Cerebellar cortex (tissue), 1 donor: ENCODE measurements around the gene AP3D1.
A peak's percentile ranks its signal among the peaks of the same experiment; 100 is the strongest.

Source experiments
- DNase-seq: peaks from one replicate; pipeline ENCODE4 v3.0.0-alpha.2; 2015; ENCODE audit warnings: low spot score

AP3D1 gene

GRCh38 chr19:2061495-2062388 lies 89.6 kb downstream of the AP3D1 start:
- DNase-seq, result peak; percentile 99

- DNase-seq, result peak; percentile 81
Measured at GRCh38 chr19:2060884-2061494, 90.4 kb downstream of the AP3D1 start.

GRCh38 chr19:2059422-2060201 lies 91.8 kb downstream of the AP3D1 start:
- no peak for DNase-seq

GRCh38 chr19:2058570-2059421 lies 92.6 kb downstream of the AP3D1 start:
- DNase-seq, result no peak

- no peak for DNase-seq
Measured at GRCh38 chr19:2057484-2058469, 93.6 kb downstream of the AP3D1 start.

GRCh38 chr19:2056837-2057192 lies 94.6 kb downstream of the AP3D1 start:
- DNase-seq, result no peak

- DNase-seq, result peak; percentile 74
Measured at GRCh38 chr19:2055931-2056836, 95.2 kb downstream of the AP3D1 start.

- no peak for DNase-seq
Measured at GRCh38 chr19:2054763-2055162, 96.6 kb downstream of the AP3D1 start.

- no peak for DNase-seq
Measured at GRCh38 chr19:2053601-2054389, 97.6 kb downstream of the AP3D1 start.

- DNase-seq, result no peak
Measured at GRCh38 chr19:2051773-2052704, 99.3 kb downstream of the AP3D1 start.

GRCh38 chr19:2050991-2051772 lies 100.2 kb downstream of the AP3D1 start, which contains the start of gene MKNK2:
MKNK2 (minus strand) TSS chr19:2051244; CDS start chr19:2050851, 393 bp downstream.
- DNase-seq, result peak; percentile 89
